ENCODE results near the gene PET117.

Gene PET117

GRCh38 chr20:18156045-18156444, 18.4 kb downstream of the PET117 start:
- TF ChIP-seq REST (IDR thresholded peaks at IDR 0.05; ENCODE audit: insufficient read depth in 1 of 2, low read depth in 2 of 2, low read length in 2 of 2) (no peak), POLR2AphosphoS5 (IDR thresholded peaks at IDR 0.05; ENCODE audit: low read depth, low read length) (no peak), FOXP2 (optimal IDR thresholded peaks at IDR 0.05; ENCODE audit: borderline replicate concordance, extremely low read depth, extremely low read length, insufficient read depth) (no peak), TAF1 (IDR thresholded peaks at IDR 0.05; ENCODE audit: borderline replicate concordance, insufficient read depth, low read length) (no peak), SIN3A (IDR thresholded peaks at IDR 0.05; ENCODE audit: borderline replicate concordance, insufficient read depth, low read length) (no peak)

DNA sequence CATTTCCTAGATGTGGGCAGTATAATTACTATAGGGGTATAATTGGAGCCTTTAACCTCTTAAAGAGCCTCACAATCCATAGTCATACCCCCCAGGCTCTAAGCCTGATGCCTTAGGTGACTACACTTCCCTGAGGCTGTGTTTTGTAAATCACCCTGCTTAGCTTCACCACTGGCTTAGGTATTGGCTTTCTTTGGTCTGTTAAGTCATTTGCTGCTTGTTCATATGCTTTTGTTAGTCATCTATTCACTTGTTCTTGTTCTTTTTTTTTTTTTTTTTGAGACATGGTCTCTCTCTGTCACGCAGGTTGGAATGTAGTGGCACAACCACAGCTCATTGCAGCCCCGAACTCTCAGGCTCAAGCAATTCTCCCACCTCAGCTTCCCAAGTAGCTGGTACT, 26.7 kb downstream of the PET117 start:
- no peak for TF ChIP-seq FOXP2 (optimal IDR thresholded peaks at IDR 0.05; ENCODE audit: borderline replicate concordance, extremely low read depth, extremely low read length, insufficient read depth)
- no peak for TF ChIP-seq POLR2AphosphoS5 (IDR thresholded peaks at IDR 0.05; ENCODE audit: low read depth, low read length)
- no peak for TF ChIP-seq REST (IDR thresholded peaks at IDR 0.05; ENCODE audit: insufficient read depth in 1 of 2, low read depth in 2 of 2, low read length in 2 of 2)
- TF ChIP-seq SIN3A (IDR thresholded peaks at IDR 0.05; ENCODE audit: borderline replicate concordance, insufficient read depth, low read length), result no peak
- TF ChIP-seq TAF1 (IDR thresholded peaks at IDR 0.05; ENCODE audit: borderline replicate concordance, insufficient read depth, low read length), result no peak

- TF ChIP-seq REST (IDR thresholded peaks at IDR 0.05; ENCODE audit: insufficient read depth in 1 of 2, low read depth in 2 of 2, low read length in 2 of 2), result no peak
- TF ChIP-seq POLR2AphosphoS5 (IDR thresholded peaks at IDR 0.05; ENCODE audit: low read depth, low read length), result no peak
- TF ChIP-seq SIN3A (IDR thresholded peaks at IDR 0.05; ENCODE audit: borderline replicate concordance, insufficient read depth, low read length), result no peak
- TF ChIP-seq TAF1 (IDR thresholded peaks at IDR 0.05; ENCODE audit: borderline replicate concordance, insufficient read depth, low read length), result no peak
- no peak for TF ChIP-seq FOXP2 (optimal IDR thresholded peaks at IDR 0.05; ENCODE audit: borderline replicate concordance, extremely low read depth, extremely low read length, insufficient read depth)
Observed at GRCh38 chr20:18165553-18165952, 27.9 kb downstream of the PET117 start.

DNA sequence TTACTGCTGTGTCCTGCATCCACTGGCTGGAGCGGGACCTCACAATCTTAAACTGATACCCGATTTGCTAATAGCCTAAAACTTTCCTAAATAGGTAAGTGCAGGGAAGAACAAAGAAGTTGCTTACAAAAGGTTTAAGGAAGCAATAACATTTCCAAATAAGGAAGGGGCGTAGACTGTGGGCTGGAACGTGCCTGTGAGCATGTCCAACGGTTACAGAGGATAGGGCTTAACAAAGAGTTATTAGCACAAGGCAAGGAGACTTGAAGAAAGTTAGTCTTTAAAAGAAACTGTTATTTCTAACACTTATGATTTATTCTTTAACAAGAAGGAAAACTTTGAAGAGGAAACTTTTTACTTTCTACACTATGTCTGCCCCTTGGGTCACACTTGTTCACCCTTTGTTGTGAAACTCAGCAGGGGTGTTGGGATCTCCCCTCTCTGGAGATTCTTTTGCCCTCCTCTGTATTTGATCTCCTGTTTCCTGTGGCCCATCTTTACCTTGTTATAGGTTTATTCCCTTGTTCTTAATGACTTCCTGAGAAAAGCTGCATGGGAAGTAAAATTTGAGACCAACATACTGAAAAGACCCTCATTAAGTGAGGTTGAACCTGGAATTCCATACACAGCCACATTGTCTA, 28.7 kb downstream of the PET117 start:
- no peak for TF ChIP-seq SIN3A (IDR thresholded peaks at IDR 0.05; ENCODE audit: borderline replicate concordance, insufficient read depth, low read length)
- no peak for TF ChIP-seq REST (IDR thresholded peaks at IDR 0.05; ENCODE audit: insufficient read depth in 1 of 2, low read depth in 2 of 2, low read length in 2 of 2)
- TF ChIP-seq POLR2AphosphoS5 (IDR thresholded peaks at IDR 0.05; ENCODE audit: low read depth, low read length), result no peak
- TF ChIP-seq TAF1 (IDR thresholded peaks at IDR 0.05; ENCODE audit: borderline replicate concordance, insufficient read depth, low read length), result no peak
- TF ChIP-seq FOXP2 (optimal IDR thresholded peaks at IDR 0.05; ENCODE audit: borderline replicate concordance, extremely low read depth, extremely low read length, insufficient read depth), result no peak
